Activated naive CD4-positive, alpha-beta T cell (primary cell): ENCODE results near the gene CTSS.
"Not testable (repeated sequence)": the region's sequence is repeated elsewhere in the genome, so short reads cannot be mapped to it uniquely, and the experiment has no call there.

Experiments used
- DNase-seq, 4 experiments: peaks; one replicate each; lab custom pipeline; 2025; lab: John Stamatoyannopoulos, UW

Gene CTSS

GRCh38 chr1:150765296-150765976, at the start of gene CTSS:
Gene CTSS (minus strand): TSS chr1:150765778. CDS start chr1:150764763, 1,015 bp downstream.
- DNase-seq = no peak

DNA sequence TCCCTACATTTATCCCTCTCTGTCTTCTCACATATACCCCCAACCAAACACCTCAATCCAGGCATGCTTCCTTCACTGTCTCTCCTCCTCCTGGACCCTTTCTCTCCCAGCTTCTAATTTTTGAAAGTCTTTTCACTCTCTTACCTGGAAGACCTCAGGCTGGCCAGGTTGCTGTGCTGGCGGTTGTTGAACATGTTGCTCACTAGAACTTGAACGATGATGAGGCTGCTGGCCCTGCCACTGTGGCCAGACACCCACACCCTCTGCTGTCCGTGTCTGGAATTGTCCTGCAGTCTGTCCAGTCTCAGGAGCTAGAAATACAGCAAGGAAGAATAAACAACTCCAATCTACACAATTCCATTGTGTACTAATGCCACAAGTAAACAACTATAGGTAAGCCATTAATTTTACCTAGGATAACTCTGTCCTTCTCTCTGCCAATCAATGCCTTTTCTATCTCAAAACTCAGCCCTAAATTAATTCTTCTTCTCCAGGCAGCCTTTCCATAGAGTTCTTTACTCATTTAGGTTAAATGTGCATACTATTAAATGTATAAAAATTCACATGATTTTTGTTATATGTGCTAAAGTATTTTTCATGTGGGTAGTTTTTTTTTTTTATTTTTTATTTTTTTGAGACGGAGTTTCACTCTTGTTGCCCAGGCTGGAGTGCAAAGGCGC, 47.6 kb upstream of the CTSS start:
- DNase-seq = no peak

DNA sequence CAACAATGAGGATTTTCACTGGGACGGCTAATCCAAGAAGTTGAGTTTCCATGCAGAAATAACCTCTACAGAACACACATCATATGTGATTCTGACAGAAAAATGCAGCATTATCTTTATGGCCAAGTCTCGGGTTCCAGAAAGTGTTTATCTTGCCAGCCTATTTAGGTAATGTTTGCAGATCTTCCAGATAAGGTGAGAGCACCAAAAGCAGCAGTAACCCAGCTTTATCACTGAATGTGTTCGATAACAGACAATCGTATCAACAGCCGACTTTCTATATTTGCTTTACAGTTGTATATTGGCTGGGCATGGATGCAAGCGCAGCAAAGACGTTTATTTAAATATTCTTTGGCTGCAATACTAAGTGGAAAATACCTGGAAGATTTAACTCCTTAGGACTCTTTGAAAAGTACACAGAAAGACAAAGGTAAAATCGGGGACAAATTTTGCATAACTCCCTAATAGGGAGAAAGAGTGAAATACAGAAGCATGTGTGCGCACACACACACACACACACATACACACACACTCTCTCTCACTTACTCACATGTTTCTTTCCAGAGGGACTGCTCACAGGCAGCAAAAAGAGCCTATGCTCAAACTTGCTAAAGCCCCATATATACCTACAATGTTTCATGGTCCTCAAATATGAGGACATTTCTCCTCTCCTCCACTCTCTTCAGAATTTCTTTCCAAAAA, 45.5 kb upstream of the CTSS start:
- DNase-seq = no peak

- no peak for DNase-seq
Measured at GRCh38 chr1:150809651-150810050, 44.1 kb upstream of the CTSS start.

DNA sequence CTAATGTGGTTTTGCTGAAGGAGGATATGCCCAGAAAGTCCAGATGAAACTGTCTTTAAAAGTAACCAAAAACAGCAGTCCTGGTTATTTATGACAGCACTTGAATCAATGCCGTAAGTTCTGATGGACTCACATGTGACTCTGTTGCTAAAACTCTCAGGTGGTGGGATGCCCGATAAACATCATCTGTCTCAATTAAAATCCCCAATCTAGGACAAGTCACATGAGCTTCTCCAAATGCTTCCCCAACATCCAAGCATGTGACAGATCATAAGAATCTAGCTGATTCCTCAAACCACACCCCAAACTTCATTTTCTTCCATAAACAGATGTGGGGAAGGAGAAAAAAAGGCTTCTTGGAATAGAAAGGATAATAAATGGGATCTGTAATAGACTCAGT, 43.3 kb upstream of the CTSS start:
- no peak for DNase-seq

- DNase-seq = no peak
Measured at GRCh38 chr1:150808121-150808520, 42.5 kb upstream of the CTSS start, which contains the start of gene CTSK. Gene CTSK (minus strand): TSS chr1:150808260. CDS start chr1:150806805, 1,455 bp downstream.

- no peak for DNase-seq
Measured at GRCh38 chr1:150807249-150808023, 41.9 kb upstream of the CTSS start.

DNA sequence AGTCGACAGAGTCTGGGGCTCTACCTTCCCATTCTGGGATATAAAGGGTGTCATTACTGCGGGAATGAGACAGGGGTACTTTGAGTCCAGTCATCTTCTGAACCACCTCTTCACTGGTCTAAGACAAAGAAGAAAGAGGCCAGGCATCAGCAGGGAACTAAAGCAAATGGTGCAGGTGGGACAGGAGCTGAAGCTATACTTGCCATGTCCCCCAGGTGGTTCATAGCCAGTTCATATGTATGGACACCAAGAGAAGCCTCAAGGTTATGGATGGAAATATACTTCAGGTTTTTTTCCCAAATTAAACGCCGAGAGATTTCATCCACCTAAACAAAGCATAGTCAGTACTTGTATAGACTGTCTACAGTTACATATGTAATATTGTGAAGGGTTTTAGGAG, 40.3 kb upstream of the CTSS start:
- DNase-seq = no peak

GRCh38 chr1:150804671-150805070, 39.1 kb upstream of the CTSS start:
- no peak for DNase-seq

- DNase-seq = no peak
Measured at GRCh38 chr1:150799089-150799488, 33.5 kb upstream of the CTSS start.

- no peak for DNase-seq
Measured at GRCh38 chr1:150798525-150798924, 32.9 kb upstream of the CTSS start.

DNA sequence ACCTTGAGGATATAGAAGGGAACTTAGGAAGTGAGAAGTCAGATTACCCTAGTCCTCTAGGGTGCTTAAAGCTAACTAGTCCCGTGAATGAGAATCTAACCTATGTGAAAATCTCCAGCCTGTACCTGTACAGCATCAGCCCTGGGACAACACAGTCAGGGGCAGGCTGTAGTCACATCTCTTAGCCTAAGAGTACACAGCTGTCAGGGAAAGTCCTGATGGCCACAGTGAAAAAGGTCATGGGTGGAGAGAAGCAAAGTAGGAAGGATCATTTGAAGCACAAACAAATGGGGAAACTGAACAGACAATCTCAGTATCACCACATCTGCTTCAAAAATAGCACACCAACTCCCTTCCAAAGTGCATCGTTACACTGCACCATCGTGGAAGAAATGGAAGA, 30.8 kb upstream of the CTSS start:
- no peak for DNase-seq

DNA sequence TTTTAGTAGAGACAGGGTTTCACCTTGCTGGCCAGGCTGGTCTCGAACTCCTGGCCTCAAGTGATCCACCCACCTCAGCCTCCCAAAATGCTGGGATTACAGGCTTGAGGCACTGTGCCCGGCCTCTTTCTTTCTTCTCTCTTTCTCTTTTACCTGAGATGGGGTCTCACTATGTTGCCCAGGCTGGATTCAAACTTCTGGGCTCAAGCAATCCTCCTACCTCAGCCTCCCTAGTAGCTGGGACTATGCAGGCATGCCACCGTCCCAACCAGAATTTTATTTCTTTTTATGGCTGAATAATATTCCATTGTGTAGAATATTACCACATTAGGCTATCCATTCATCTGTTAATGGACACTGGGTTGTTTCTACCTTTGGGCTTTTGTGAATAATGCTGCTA, 28.2 kb upstream of the CTSS start:
- DNase-seq = not testable (repeated sequence)

GRCh38 chr1:150793221-150793620, 27.6 kb upstream of the CTSS start:
- no peak for DNase-seq

DNA sequence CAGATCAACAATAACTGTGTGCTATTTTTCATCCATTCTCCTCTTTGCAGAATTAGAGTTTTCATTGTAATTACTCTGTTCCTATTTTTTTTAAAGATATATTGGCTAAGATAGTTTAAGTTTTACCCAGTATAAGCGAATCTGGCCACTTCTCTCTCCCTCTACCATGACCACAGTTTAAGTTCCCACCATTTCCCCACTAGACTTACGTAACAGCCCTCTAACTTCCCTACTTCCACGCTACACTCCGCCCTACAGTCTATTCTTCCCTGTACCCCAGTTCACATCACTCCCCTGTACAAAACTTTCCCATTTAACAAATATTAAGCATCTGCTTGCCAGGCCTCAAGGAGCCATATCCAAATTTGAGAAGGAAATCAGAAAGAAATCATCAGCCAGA, 26.0 kb upstream of the CTSS start:
- DNase-seq = no peak

- DNase-seq = no peak
Measured at GRCh38 chr1:150789396-150789795, 23.8 kb upstream of the CTSS start.

- DNase-seq = no peak
Measured at GRCh38 chr1:150788946-150789345, 23.4 kb upstream of the CTSS start.

GRCh38 chr1:150787455-150787854, 21.9 kb upstream of the CTSS start:
- DNase-seq = no peak

GRCh38 chr1:150780510-150780909, 14.9 kb upstream of the CTSS start:
- DNase-seq = no peak

DNA sequence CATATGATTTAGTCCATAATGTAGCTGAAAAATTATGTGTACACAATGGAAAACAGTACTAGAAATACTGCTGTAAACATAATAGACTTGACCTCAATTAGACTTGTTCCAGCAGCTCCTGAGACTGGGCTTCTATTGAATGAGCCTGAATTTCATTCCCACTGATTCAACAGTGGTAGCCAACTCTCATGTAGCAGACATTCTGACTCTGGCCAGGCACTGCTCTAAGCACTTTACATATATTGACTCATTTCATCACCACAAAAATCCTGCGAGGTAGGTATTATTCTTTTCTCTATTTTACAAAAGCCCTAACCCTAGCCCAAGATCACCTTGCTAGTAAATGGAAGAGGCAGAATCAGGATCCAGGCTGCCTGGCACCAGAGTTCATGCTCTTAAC, 12.8 kb upstream of the CTSS start:
- no peak for DNase-seq

- no peak for DNase-seq
Measured at GRCh38 chr1:150777544-150777943, 12.0 kb upstream of the CTSS start.

GRCh38 chr1:150775931-150776505, 10.4 kb upstream of the CTSS start:
- DNase-seq = not testable (repeated sequence)
